ENCODE measurements around the gene AQP1. TPM values are rescaled to one million over a fixed set of nuclear protein-coding genes. Genes with fewer than 3 reads are reported as not detected.
A peak's percentile ranks its signal among the peaks of the same experiment; 100 is the strongest.

Gene AQP1
- total RNA-seq, 3 donors from 2014 or later: 132 to 213 (median 177) TPM

- no peak for TF ChIP-seq POLR2A (IDR thresholded peaks at IDR 0.05)
- TF ChIP-seq POLR2AphosphoS5 (IDR thresholded peaks at IDR 0.05): no peak
- TF ChIP-seq CTCF (IDR thresholded peaks at IDR 0.05): no peak
- no peak for DNase-seq (ENCODE audit: low spot score in 2 of 2)
- no peaks in the 10 kb centered on the region for H3K27me3 ChIP-seq
- H3K9me3 ChIP-seq: no peaks in the 10 kb centered on the region
- no peak overlapping the region for H3K4me3 ChIP-seq
- H3K36me3 ChIP-seq: no peaks in the 10 kb centered on the region
- intact Hi-C loops (cut with DNase I; ENCODE audit: low total_unique reads): no loop called here
- peaks cover 0 to 8% of the 10 kb centered on the region in 2 donors for H3K4me1 ChIP-seq
- H3K27ac ChIP-seq: peak overlapping the region in 1 of 2 donors; percentile 14
Observed at GRCh38 chr7:30905078-30906012, 6.3 kb upstream of the AQP1 start.

- no peak for DNase-seq (ENCODE audit: low spot score in 2 of 2)
- no peaks in the 10 kb centered on the region for H3K36me3 ChIP-seq
- peaks cover 2 to 8% of the 10 kb centered on the region in 2 donors for H3K4me1 ChIP-seq
- TF ChIP-seq POLR2A (IDR thresholded peaks at IDR 0.05) (no peak), CTCF (IDR thresholded peaks at IDR 0.05) (no peak), POLR2AphosphoS5 (IDR thresholded peaks at IDR 0.05) (no peak)
- intact Hi-C loops (cut with DNase I; ENCODE audit: low total_unique reads): no loop called here
- no peaks in the 10 kb centered on the region for H3K27me3 ChIP-seq
- H3K27ac ChIP-seq: peak overlapping the region in 1 of 2 donors; percentile 14
- H3K9me3 ChIP-seq: no peaks in the 10 kb centered on the region
- H3K4me3 ChIP-seq: no peak overlapping the region
Observed at GRCh38 chr7:30906014-30906413, 5.6 kb upstream of the AQP1 start.

DNA sequence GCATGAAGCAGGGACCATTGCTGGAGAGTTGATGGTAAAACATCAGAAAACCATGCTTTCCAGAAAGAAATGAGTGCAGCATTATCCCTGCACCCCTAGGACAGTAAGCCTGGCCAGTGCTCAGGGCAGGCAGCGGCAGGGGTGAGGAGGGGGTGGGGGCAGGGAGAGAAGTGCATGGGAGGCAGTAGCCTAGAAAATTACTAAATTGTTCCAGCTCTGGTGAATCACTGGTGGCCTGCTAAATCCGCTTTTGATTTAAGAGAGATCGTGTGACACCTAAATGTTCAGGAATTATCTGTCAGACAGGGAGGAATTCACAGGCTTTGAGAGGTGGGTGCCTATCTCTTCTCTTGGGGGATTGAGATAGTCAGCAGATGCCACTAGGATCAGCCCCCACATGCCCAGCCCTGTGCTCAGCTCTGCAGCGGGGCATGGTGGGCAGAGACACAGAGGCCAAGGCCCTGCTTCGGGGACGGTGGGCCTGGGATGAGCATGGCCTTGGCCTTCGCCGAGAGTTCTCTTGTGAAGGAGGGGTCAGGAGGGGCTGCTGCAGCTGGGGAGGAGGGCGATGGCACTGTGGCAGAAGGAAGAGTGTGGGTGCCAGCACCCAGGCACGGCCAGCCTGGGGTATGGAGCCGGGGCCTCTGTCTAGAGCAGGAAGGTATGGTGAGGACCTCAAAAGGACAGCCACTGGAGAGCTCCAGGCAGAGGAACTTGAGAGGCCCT lies 5.0 kb upstream of the AQP1 start:
- Histone ChIP-seq H3K9me3 (no peaks in the 10 kb centered on the region), H3K27me3 (no peaks in the 10 kb centered on the region), H3K4me1 (peaks cover 7 to 8% of the 10 kb centered on the region in 2 donors), H3K27ac (peak overlapping the region; percentile 4 to 14), H3K36me3 (no peaks in the 10 kb centered on the region), H3K4me3 (no peak overlapping the region)
- TF ChIP-seq POLR2AphosphoS5 (IDR thresholded peaks at IDR 0.05) (no peak), POLR2A (IDR thresholded peaks at IDR 0.05) (no peak), CTCF (IDR thresholded peaks at IDR 0.05) (no peak)
- intact Hi-C loops (cut with DNase I; ENCODE audit: low total_unique reads): no loop called here
- DNase-seq (ENCODE audit: low spot score in 2 of 2): no peak

DNA sequence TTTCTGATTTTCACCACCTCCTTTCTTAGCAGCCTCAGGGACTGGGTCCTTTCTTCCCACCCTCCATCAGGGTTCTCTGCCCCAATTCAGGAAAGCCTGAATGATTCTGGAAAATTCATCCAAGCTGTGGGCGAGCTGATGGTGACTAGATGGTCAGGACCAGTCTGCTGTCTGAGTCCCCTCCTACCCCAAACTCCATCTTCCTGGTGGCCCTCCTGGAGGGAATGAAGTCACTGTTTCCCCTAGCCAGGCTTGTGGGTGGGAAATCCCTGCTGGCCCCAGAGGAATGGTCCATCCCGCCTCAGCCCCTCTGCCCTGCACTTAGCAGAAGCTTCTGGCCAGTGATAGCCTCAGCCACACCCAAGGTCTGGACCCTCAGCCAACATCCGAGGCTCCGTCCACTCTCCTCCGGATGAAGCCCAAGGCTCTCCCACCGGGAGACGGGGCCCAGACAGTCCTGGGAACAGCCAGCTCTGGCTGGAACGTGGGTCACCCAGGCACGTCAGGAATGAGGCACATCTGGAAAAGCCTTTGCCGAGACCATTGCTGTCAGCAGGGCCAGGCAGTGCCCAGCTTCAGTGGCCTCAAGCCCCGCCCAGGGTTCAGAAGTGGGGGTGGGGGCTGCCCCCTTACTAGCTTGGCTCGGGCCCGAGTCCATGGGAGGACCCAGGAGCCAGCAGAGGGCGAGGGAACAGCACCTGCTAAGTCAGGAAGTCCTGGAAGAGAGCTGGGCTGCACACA lies 4.0 kb upstream of the AQP1 start:
- DNase-seq (ENCODE audit: low spot score in 2 of 2): no peak
- intact Hi-C loops (cut with DNase I; ENCODE audit: low total_unique reads): no loop called here
- Histone ChIP-seq H3K4me1 (peaks cover 7 to 8% of the 10 kb centered on the region in 2 donors), H3K36me3 (no peaks in the 10 kb centered on the region), H3K27me3 (no peaks in the 10 kb centered on the region), H3K4me3 (no peak overlapping the region), H3K27ac (peak overlapping the region; percentile 8 to 14), H3K9me3 (no peaks in the 10 kb centered on the region)
- no peak for TF ChIP-seq CTCF (IDR thresholded peaks at IDR 0.05)
